ENCODE data around the gene ADARB2. TPM values are rescaled to one million over a fixed set of nuclear protein-coding genes. Genes with fewer than 3 reads are reported as not detected.
A peak's percentile ranks its signal among the peaks of the same experiment; 100 is the strongest.

Gene ADARB2
- total and polyA plus RNA-seq, 4 donors, result 0.55 to 0.70 (median 0.59) TPM; not detected in 1

- TF ChIP-seq HNF4A (conservative IDR thresholded peaks at IDR 0.05) (no peak), ATF3 (IDR thresholded peaks at IDR 0.05) (no peak), CTCF (IDR thresholded peaks at IDR 0.05; ENCODE audit: low read depth, low read length, missing input control) (no peak), GABPA (IDR thresholded peaks at IDR 0.05 in 1 of 2, conservative IDR thresholded peaks at IDR 0.05 in 1 of 2) (no peak), YY1 (IDR thresholded peaks at IDR 0.05) (no peak), TAF1 (conservative IDR thresholded peaks at IDR 0.05) (no peak), JUND (IDR thresholded peaks at IDR 0.05) (no peak), SP1 (IDR thresholded peaks at IDR 0.05) (no peak), RXRA (IDR thresholded peaks at IDR 0.05) (no peak), REST (IDR thresholded peaks at IDR 0.05) (no peak), FOXA1 (IDR thresholded peaks at IDR 0.05) (no peak), MAX (IDR thresholded peaks at IDR 0.05) (no peak), HNF4G (IDR thresholded peaks at IDR 0.05) (no peak)
- Histone ChIP-seq H3K27ac (ENCODE audit: low read depth in 1 of 2, low read length in 2 of 2) (no peak overlapping the region), H3K4me1 (ENCODE audit: control insufficient read depth in 4 of 4, insufficient read depth in 4 of 4, low read length in 3 of 4) (no peaks in the 10 kb centered on the region), H3K36me3 (ENCODE audit: control insufficient read depth in 4 of 4, insufficient read depth in 3 of 4, low read depth in 1 of 4, low read length in 3 of 4) (no peaks in the 10 kb centered on the region), H3K4me3 (ENCODE audit: low read depth in 1 of 3, low read length in 3 of 3) (no peak overlapping the region), H3K9ac (ENCODE audit: low read depth in 1 of 2, low read length in 2 of 2) (no peak overlapping the region), H3K27me3 (ENCODE audit: control insufficient read depth in 4 of 4, insufficient read depth in 4 of 4, low read length in 3 of 4) (no peaks in the 10 kb centered on the region), H3K9me3 (ENCODE audit: control insufficient read depth in 4 of 4, low read length in 3 of 4) (no peaks in the 10 kb centered on the region)
- WGBS, result 65% methylated on average over 18 of the region's 18 CpGs
- DNase-seq (ENCODE audit: low spot score), result peak; percentile 27
Measured at GRCh38 chr10:1403508-1404322, 333.6 kb downstream of the ADARB2 start.

GRCh38 chr10:1402816-1403507 is 334.4 kb downstream of the ADARB2 start:
- no peaks in the 10 kb centered on the region for H3K27me3 ChIP-seq (ENCODE audit: control insufficient read depth in 4 of 4, insufficient read depth in 4 of 4, low read length in 3 of 4)
- H3K27ac ChIP-seq (ENCODE audit: low read depth in 1 of 2, low read length in 2 of 2), result no peak overlapping the region
- no peak overlapping the region for H3K9ac ChIP-seq (ENCODE audit: low read depth in 1 of 2, low read length in 2 of 2)
- no peaks in the 10 kb centered on the region for H3K4me1 ChIP-seq (ENCODE audit: control insufficient read depth in 4 of 4, insufficient read depth in 4 of 4, low read length in 3 of 4)
- no peaks in the 10 kb centered on the region for H3K36me3 ChIP-seq (ENCODE audit: control insufficient read depth in 4 of 4, insufficient read depth in 3 of 4, low read depth in 1 of 4, low read length in 3 of 4)
- TF ChIP-seq RXRA (IDR thresholded peaks at IDR 0.05) (no peak), FOXA2 (IDR thresholded peaks at IDR 0.05) (no peak), ATF3 (IDR thresholded peaks at IDR 0.05) (no peak)
- DNase-seq (ENCODE audit: low spot score), result peak; percentile 16
- H3K4me3 ChIP-seq (ENCODE audit: low read depth in 1 of 3, low read length in 3 of 3), result no peak overlapping the region
- no peaks in the 10 kb centered on the region for H3K9me3 ChIP-seq (ENCODE audit: control insufficient read depth in 4 of 4, low read length in 3 of 4)
- WGBS, result 88% methylated on average over 27 of the region's 27 CpGs
